HepG2 (cell line): ENCODE data around the gene DCP1B.

Experiments used
- CTCF ChIP-seq: sonication (generic); formaldehyde crosslinking; IDR thresholded peaks from 2 replicates; pipeline ENCODE4 v1.5.0; 2020; ENCODE audit warnings: mild to moderate bottlenecking, missing genetic modification reagents, moderate library complexity
- PAWR ChIP-seq: sonication (generic); formaldehyde crosslinking; IDR thresholded peaks from 2 replicates; pipeline ENCODE4 v1.4.0; 2020; ENCODE audit warnings: missing genetic modification reagents, mild to moderate bottlenecking, borderline replicate concordance
- TBL1XR1 ChIP-seq: fragments of 150-350 bp; IDR thresholded peaks from 2 replicates; pipeline ENCODE4 v1.6.1; 2014; ENCODE audit warnings: borderline replicate concordance, low read length; ENCODE audit not compliant: partially characterized antibody
- TBP ChIP-seq: sonication (generic); formaldehyde crosslinking; IDR thresholded peaks from 2 replicates; pipeline ENCODE4 v1.5.0; 2020; ENCODE audit warnings: missing genetic modification reagents
- TCF7L2 ChIP-seq: IDR thresholded peaks from 2 replicates; pipeline ENCODE4 v1.6.1; 2011; ENCODE audit warnings: mild to moderate bottlenecking, low read depth, low read length, moderate library complexity
- TGIF2 ChIP-seq: IDR thresholded peaks from 2 replicates; pipeline ENCODE4 v1.6.1; 2016; ENCODE audit warnings: control low read depth, missing compliant biosample characterization
- ZFP36L1 ChIP-seq: sonication (generic); formaldehyde crosslinking; IDR thresholded peaks from 2 replicates; pipeline ENCODE4 v1.8.0; 2022; ENCODE audit warnings: mild to moderate bottlenecking, missing genetic modification reagents, moderate library complexity
- ZNF3 ChIP-seq: IDR thresholded peaks from 2 replicates; pipeline ENCODE4 v1.7.0; 2017; ENCODE audit warnings: inconsistent platforms
- ZNF44 ChIP-seq: sonication (generic); formaldehyde crosslinking; IDR thresholded peaks from 2 replicates; pipeline ENCODE4 v1.5.1; 2020; ENCODE audit warnings: mild to moderate bottlenecking, missing genetic modification reagents
- TF ChIP-seq, protein P1 (sequence below): sonication (generic); formaldehyde crosslinking; IDR thresholded peaks from 2 replicates; pipeline ENCODE4 v1.4.0; 2020; ENCODE audit warnings: missing genetic modification reagents
- TF ChIP-seq, protein P2 (sequence below): IDR thresholded peaks from 2 replicates; pipeline ENCODE4 v1.6.1; 2016; ENCODE audit warnings: mild to moderate bottlenecking

DNA sequence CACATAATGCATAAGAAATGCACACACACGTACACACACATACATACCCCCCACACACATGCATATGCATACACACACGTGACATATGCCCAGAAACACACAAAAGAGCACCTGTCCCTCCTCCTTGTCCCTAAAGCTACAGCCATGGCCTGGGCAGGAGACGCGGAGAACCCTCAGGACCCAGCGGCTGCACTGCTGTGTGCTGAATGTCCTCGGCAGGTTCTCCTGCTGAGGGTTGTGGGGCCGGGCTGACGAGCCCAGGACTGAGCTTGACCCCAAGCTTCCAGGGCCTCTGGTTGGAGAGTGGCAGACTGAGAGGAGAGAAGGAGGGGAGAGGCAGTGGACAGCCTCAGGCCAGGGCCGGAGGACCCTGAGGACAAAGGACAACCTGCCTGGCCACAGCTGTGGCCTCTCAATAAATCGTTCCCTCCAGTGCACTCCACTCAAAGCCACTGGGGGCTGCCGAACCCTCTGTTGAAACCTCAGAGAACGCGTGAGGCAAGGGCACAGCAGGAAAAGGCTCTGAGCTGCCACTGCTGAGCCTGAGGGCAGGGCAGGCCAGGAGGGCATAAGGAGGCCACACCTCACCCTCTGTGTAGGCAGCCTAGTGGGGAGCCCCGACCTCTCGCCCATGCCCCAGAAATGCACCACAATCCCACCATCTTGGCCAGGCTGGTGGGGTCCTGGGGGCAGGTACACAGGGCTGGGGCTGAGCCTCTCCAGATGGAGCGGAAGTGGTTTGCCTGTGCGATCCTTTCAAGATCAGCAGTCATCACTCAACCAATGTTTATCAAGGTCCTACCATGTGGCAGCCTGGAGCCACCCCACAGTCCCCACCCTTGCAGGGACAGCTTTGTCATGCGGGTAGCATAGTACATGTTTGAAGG lies 88.9 kb downstream of the DCP1B start:
- TF ChIP-seq, protein P1, sequence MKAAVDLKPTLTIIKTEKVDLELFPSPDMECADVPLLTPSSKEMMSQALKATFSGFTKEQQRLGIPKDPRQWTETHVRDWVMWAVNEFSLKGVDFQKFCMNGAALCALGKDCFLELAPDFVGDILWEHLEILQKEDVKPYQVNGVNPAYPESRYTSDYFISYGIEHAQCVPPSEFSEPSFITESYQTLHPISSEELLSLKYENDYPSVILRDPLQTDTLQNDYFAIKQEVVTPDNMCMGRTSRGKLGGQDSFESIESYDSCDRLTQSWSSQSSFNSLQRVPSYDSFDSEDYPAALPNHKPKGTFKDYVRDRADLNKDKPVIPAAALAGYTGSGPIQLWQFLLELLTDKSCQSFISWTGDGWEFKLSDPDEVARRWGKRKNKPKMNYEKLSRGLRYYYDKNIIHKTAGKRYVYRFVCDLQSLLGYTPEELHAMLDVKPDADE (CRISPR knock-in tag): no peak
- TF ChIP-seq PAWR (CRISPR knock-in tag) (no peak), TBP (CRISPR knock-in tag) (no peak), TGIF2 (CRISPR knock-in tag) (no peak), ZNF44 (CRISPR knock-in tag) (no peak), TBL1XR1 (no peak), TCF7L2 (no peak), ZFP36L1 (CRISPR knock-in tag) (no peak), CTCF (CRISPR knock-in tag) (no peak), ZNF3 (CRISPR knock-in tag) (no peak)
- TF ChIP-seq, protein P2, sequence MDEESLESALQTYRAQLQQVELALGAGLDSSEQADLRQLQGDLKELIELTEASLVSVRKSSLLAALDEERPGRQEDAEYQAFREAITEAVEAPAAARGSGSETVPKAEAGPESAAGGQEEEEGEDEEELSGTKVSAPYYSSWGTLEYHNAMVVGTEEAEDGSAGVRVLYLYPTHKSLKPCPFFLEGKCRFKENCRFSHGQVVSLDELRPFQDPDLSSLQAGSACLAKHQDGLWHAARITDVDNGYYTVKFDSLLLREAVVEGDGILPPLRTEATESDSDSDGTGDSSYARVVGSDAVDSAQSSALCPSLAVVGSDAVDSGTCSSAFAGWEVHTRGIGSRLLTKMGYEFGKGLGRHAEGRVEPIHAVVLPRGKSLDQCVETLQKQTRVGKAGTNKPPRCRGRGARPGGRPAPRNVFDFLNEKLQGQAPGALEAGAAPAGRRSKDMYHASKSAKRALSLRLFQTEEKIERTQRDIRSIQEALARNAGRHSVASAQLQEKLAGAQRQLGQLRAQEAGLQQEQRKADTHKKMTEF: no peak
